ENCODE measurements around the gene SLU7. TPM values are rescaled to one million over a fixed set of nuclear protein-coding genes. Genes with fewer than 3 reads are reported as not detected.

SLU7 gene
- total RNA-seq, 1 donor from 2014 or later = 53.1 TPM

DNA sequence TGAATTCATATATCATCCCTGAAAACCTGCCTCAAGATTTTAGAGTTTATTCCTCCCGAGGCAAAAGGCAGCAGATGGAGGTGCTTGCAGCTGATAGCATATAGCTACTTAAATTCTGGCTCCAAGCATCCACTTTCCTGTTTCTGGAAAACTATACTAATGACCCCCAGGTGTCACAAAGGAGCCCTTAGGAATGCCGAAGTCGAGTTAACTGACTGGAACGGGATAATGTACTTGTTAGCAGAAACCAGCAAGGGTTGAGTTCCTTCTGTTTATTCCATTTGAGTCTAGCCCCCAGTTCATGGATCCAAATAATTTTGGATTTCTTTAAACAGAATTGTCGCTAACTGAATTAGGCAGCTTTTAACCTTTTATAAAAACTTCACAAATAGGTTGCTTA is 47.2 kb upstream of the SLU7 start:
- H3K27me3 Mint-ChIP-seq (ENCODE audit: unreplicated experiment) = no peaks in the 10 kb centered on the region

DNA sequence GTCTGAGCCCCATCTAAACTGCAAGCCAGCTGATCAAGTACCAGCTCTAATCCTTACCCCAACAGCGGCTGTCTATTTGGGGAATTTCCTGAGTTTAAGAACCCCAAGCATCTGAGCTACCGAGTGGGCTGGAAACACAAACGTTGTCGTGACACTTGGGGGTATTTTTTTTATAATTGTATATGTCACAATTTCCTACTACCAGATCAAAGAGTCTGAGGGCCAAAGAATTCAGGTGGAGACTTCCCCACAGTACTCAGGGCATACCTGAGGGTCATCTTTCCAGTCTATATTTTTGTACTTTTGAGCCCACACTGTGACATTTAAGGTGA is 45.6 kb upstream of the SLU7 start:
- TF ChIP-seq, protein P1, sequence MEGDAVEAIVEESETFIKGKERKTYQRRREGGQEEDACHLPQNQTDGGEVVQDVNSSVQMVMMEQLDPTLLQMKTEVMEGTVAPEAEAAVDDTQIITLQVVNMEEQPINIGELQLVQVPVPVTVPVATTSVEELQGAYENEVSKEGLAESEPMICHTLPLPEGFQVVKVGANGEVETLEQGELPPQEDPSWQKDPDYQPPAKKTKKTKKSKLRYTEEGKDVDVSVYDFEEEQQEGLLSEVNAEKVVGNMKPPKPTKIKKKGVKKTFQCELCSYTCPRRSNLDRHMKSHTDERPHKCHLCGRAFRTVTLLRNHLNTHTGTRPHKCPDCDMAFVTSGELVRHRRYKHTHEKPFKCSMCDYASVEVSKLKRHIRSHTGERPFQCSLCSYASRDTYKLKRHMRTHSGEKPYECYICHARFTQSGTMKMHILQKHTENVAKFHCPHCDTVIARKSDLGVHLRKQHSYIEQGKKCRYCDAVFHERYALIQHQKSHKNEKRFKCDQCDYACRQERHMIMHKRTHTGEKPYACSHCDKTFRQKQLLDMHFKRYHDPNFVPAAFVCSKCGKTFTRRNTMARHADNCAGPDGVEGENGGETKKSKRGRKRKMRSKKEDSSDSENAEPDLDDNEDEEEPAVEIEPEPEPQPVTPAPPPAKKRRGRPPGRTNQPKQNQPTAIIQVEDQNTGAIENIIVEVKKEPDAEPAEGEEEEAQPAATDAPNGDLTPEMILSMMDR (IDR thresholded peaks at IDR 0.05; ENCODE audit: unreplicated experiment) = no peak
- H3K4me3 Mint-ChIP-seq (ENCODE audit: unreplicated experiment) = no peak overlapping the region

More for the DNA sequence above, 47.2 kb upstream of the SLU7 start:
- TF ChIP-seq, protein P1 (IDR thresholded peaks at IDR 0.05; ENCODE audit: unreplicated experiment) = no peak
- no peak for DNase-seq (ENCODE audit: low spot score)
- Mint-ChIP-seq H3K9me3 (ENCODE audit: unreplicated experiment) (no peaks in the 10 kb centered on the region), H3K36me3 (ENCODE audit: low read depth, unreplicated experiment) (no peaks in the 10 kb centered on the region), H3K4me3 (ENCODE audit: unreplicated experiment) (no peak overlapping the region), H3K4me1 (ENCODE audit: unreplicated experiment) (peaks cover 20% of the 10 kb centered on the region), H3K27ac (ENCODE audit: unreplicated experiment) (no peak overlapping the region)

DNA sequence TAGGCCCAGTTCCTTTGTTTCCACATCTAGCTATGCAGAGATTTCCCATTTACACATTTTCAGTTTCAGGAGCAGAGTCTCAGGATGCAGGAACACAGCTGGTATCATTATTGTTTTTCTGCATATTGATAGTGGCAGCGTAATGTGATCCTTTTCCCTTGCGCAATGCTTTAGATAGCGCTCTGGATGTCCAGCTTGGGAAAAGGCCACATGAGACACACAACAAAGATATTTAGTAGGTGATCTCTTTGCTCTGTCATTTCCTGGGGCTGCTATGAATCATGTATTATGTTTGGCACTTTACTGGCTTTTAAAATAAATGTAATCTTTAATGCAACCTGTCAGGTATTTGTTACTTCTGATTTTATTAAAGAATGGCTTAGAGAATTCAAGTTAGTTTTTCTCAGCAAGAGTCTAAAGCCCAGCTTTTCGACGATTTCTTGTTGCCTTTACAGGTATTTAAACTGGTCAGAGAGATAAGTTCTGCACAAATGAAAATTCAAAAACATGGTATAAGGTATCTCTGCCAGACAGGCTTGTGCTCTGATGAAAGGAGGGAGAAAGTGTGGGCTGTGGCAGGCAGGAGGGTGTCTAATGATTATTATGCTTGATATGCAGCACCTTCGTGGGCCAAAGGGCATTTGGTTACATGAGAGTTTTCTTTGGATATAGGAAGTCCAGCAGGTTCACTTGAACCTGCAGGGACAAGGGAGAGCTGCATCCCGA is 45.0 kb upstream of the SLU7 start:
- Mint-ChIP-seq H3K36me3 (ENCODE audit: low read depth, unreplicated experiment) (no peaks in the 10 kb centered on the region), H3K9me3 (ENCODE audit: unreplicated experiment) (no peaks in the 10 kb centered on the region), H3K4me3 (ENCODE audit: unreplicated experiment) (no peak overlapping the region), H3K27ac (ENCODE audit: unreplicated experiment) (no peak overlapping the region), H3K27me3 (ENCODE audit: unreplicated experiment) (no peaks in the 10 kb centered on the region), H3K4me1 (ENCODE audit: unreplicated experiment) (peaks cover 18% of the 10 kb centered on the region)
- TF ChIP-seq, protein P1 (IDR thresholded peaks at IDR 0.05; ENCODE audit: unreplicated experiment) = no peak
- no peak for DNase-seq (ENCODE audit: low spot score)

More for the DNA sequence above, 45.6 kb upstream of the SLU7 start:
- H3K9me3 Mint-ChIP-seq (ENCODE audit: unreplicated experiment) = no peaks in the 10 kb centered on the region
- peaks cover 18% of the 10 kb centered on the region for H3K4me1 Mint-ChIP-seq (ENCODE audit: unreplicated experiment)
- no peak for DNase-seq (ENCODE audit: low spot score)
- no peaks in the 10 kb centered on the region for H3K27me3 Mint-ChIP-seq (ENCODE audit: unreplicated experiment)
- no peak overlapping the region for H3K27ac Mint-ChIP-seq (ENCODE audit: unreplicated experiment)
- H3K36me3 Mint-ChIP-seq (ENCODE audit: low read depth, unreplicated experiment) = no peaks in the 10 kb centered on the region

DNA sequence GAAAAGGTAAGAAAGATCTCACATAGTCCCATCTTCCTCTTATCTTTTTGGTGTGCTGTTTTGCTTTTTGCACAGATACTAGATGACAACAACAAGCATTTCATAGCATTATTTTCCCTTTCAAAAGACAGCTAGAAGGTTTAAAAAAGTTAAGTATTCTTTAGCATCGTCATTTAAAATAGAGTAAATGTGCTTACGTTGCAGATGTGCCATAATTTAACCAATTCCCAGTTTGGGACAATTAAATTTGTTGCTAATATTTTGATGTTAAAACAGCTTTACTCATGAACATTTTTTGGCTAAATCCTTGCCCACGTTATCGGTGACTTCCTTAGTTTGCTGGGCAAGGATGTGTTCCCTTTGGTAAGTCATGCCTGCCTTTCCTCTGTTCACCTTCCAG is 44.3 kb upstream of the SLU7 start:
- Mint-ChIP-seq H3K36me3 (ENCODE audit: low read depth, unreplicated experiment) (no peaks in the 10 kb centered on the region), H3K27ac (ENCODE audit: unreplicated experiment) (no peak overlapping the region), H3K27me3 (ENCODE audit: unreplicated experiment) (no peaks in the 10 kb centered on the region), H3K4me3 (ENCODE audit: unreplicated experiment) (no peak overlapping the region), H3K4me1 (ENCODE audit: unreplicated experiment) (peaks cover 13% of the 10 kb centered on the region), H3K9me3 (ENCODE audit: unreplicated experiment) (no peaks in the 10 kb centered on the region)
- TF ChIP-seq, protein P1 (IDR thresholded peaks at IDR 0.05; ENCODE audit: unreplicated experiment) = no peak
- DNase-seq (ENCODE audit: low spot score) = no peak

DNA sequence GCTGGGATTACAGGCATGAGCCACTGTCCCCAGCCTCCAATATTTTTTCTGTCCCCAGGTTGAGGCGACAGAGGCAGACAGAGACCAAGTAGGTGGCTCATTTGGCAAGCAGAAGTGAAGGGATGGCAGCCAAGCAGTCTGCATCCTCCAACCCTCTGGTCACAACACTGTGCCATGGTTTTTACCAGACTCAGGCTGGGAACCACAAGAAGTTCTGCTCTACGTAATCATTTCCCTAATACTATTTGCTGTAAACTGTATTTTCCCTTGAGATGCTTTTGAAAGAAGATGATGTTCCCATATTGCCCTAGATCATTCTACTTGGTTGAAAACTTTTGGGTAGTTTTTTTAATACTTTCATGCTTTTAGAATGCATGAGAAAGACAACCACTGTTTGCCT is 43.3 kb upstream of the SLU7 start:
- TF ChIP-seq, protein P1 (IDR thresholded peaks at IDR 0.05; ENCODE audit: unreplicated experiment) = no peak
- no peaks in the 10 kb centered on the region for H3K36me3 Mint-ChIP-seq (ENCODE audit: low read depth, unreplicated experiment)
- DNase-seq (ENCODE audit: low spot score) = no peak
- H3K27me3 Mint-ChIP-seq (ENCODE audit: unreplicated experiment) = no peaks in the 10 kb centered on the region
- no peak overlapping the region for H3K4me3 Mint-ChIP-seq (ENCODE audit: unreplicated experiment)
- peaks cover 5% of the 10 kb centered on the region for H3K4me1 Mint-ChIP-seq (ENCODE audit: unreplicated experiment)
- no peaks in the 10 kb centered on the region for H3K9me3 Mint-ChIP-seq (ENCODE audit: unreplicated experiment)
- no peak overlapping the region for H3K27ac Mint-ChIP-seq (ENCODE audit: unreplicated experiment)

Data from endothelial cell (in vitro differentiated cells).